Suprapubic skin (tissue), 4 donors: ENCODE data around the gene RNF220. TPM values are rescaled to one million over a fixed set of nuclear protein-coding genes. Genes with fewer than 3 reads are reported as not detected.

Experiments used
- DNase-seq, 2 donors: peaks; one replicate each; pipeline ENCODE4 v3.0.0-alpha.2; 2019; ENCODE audit warnings: low spot score in 2 of 2
- H3K27ac ChIP-seq: fragments of 200-600 bp; sonication (generic); one replicate; pipeline ENCODE4 v1.5.1; 2019
- H3K27me3 ChIP-seq: fragments of 200-600 bp; sonication (generic); one replicate; pipeline ENCODE4 v1.5.1; 2019
- H3K36me3 ChIP-seq: fragments of 200-600 bp; sonication (generic); one replicate; pipeline ENCODE4 v1.5.1; 2019
- H3K4me1 ChIP-seq: fragments of 200-600 bp; sonication (generic); one replicate; pipeline ENCODE4 v1.5.1; 2019
- H3K4me3 ChIP-seq: fragments of 200-600 bp; sonication (generic); one replicate; pipeline ENCODE4 v1.5.1; 2019; ENCODE audit warnings: mild to moderate bottlenecking
- H3K9me3 ChIP-seq: fragments of 200-600 bp; sonication (generic); one replicate; pipeline ENCODE4 v1.5.1; 2019
- CTCF ChIP-seq, 2 donors: fragments of 200-600 bp in 1 of 2; fragments of 450-650 bp in 1 of 2; sonication (generic) in 1 of 2; IDR thresholded peaks; one replicate each; pipeline ENCODE4 v1.5.1; 2016 to 2019; ENCODE audit warnings: antibody characterized with exemption in 2 of 2, mild to moderate bottlenecking in 1 of 2, moderate library complexity in 1 of 2
- EP300 ChIP-seq: sonication (generic); formaldehyde crosslinking; IDR thresholded peaks from one replicate; pipeline ENCODE4 v1.6.1; 2017; ENCODE audit warnings: antibody characterized with exemption
- POLR2A ChIP-seq, 2 donors: fragments of 450-650 bp; IDR thresholded peaks; one replicate each; pipeline ENCODE4 v1.6.1; 2017; ENCODE audit warnings: antibody characterized with exemption in 2 of 2, mild to moderate bottlenecking in 2 of 2, moderate library complexity in 2 of 2
- POLR2AphosphoS5 ChIP-seq, 3 donors: sonication (generic); formaldehyde crosslinking; IDR thresholded peaks; one replicate each; pipeline ENCODE4 v1.6.1; 2017; ENCODE audit warnings: antibody characterized with exemption in 3 of 3
- WGBS: methylation state at CpG from one replicate; pipeline ENCODE4 v1.1.5; 2018; 5-methylcytosine and 5-hydroxymethylcytosine counted together
- total RNA-seq, 4 donors: library from RNA; depleted of rRNA; stranded (reverse); fragments of >200 nt; gene quantifications; one replicate each; pipeline ENCODE4 v1.1.0, GENCODE V29; 2016

RNF220 gene
- total RNA-seq, 4 donors from 2014 or later = 79.4 to 124 (median 99.5) TPM

- no peaks in the 10 kb centered on the region for H3K9me3 ChIP-seq
- no peak overlapping the region for H3K4me3 ChIP-seq
- no peaks in the 10 kb centered on the region for H3K36me3 ChIP-seq
- H3K27me3 ChIP-seq = peaks cover 37% of the 10 kb centered on the region
- WGBS = 59% methylated on average over 28 of the region's 29 CpGs
- H3K27ac ChIP-seq = no peak overlapping the region
- DNase-seq = no peak
- TF ChIP-seq CTCF (IDR thresholded peaks at IDR 0.05) (no peak), POLR2AphosphoS5 (IDR thresholded peaks at IDR 0.05) (no peak), EP300 (no peak), POLR2A (IDR thresholded peaks at IDR 0.05) (no peak)
- H3K4me1 ChIP-seq = no peaks in the 10 kb centered on the region
Observed at GRCh38 chr1:44602634-44603628, 197.9 kb downstream of the RNF220 start.

GRCh38 chr1:44603718-44604117 is 198.7 kb downstream of the RNF220 start:
- H3K36me3 ChIP-seq = no peaks in the 10 kb centered on the region
- no peaks in the 10 kb centered on the region for H3K4me1 ChIP-seq
- no peak for DNase-seq
- H3K4me3 ChIP-seq = no peak overlapping the region
- peaks cover 42% of the 10 kb centered on the region for H3K27me3 ChIP-seq
- 60% methylated on average over 4 of the region's 4 CpGs for WGBS
- H3K27ac ChIP-seq = no peak overlapping the region
- H3K9me3 ChIP-seq = no peaks in the 10 kb centered on the region
- TF ChIP-seq EP300 (no peak), POLR2AphosphoS5 (IDR thresholded peaks at IDR 0.05) (no peak)

- no peaks in the 10 kb centered on the region for H3K4me1 ChIP-seq
- 70% methylated on average over 3 of the region's 3 CpGs for WGBS
- peaks cover 36% of the 10 kb centered on the region for H3K27me3 ChIP-seq
- no peak for DNase-seq
- no peak for TF ChIP-seq EP300
- TF ChIP-seq CTCF (IDR thresholded peaks at IDR 0.05) = no peak
- TF ChIP-seq POLR2A (IDR thresholded peaks at IDR 0.05) = no peak
- TF ChIP-seq POLR2AphosphoS5 (IDR thresholded peaks at IDR 0.05) = no peak
- no peaks in the 10 kb centered on the region for H3K36me3 ChIP-seq
- H3K9me3 ChIP-seq = no peaks in the 10 kb centered on the region
- no peak overlapping the region for H3K4me3 ChIP-seq
- no peak overlapping the region for H3K27ac ChIP-seq
Observed at GRCh38 chr1:44604157-44604955, 199.3 kb downstream of the RNF220 start.

- WGBS = 65% methylated on average over 12 of the region's 12 CpGs
- H3K9me3 ChIP-seq = no peaks in the 10 kb centered on the region
- H3K4me3 ChIP-seq = no peak overlapping the region
- H3K27me3 ChIP-seq = peaks cover 32% of the 10 kb centered on the region
- no peaks in the 10 kb centered on the region for H3K4me1 ChIP-seq
- no peak for DNase-seq
- no peaks in the 10 kb centered on the region for H3K36me3 ChIP-seq
- no peak overlapping the region for H3K27ac ChIP-seq
- no peak for TF ChIP-seq EP300
- TF ChIP-seq POLR2A (IDR thresholded peaks at IDR 0.05) = no peak
- TF ChIP-seq CTCF (IDR thresholded peaks at IDR 0.05) = no peak
- no peak for TF ChIP-seq POLR2AphosphoS5 (IDR thresholded peaks at IDR 0.05)
Observed at GRCh38 chr1:44605914-44606615, 201.0 kb downstream of the RNF220 start.

GRCh38 chr1:44606701-44607281 is 201.7 kb downstream of the RNF220 start:
- H3K27me3 ChIP-seq = peaks cover 28% of the 10 kb centered on the region
- H3K4me3 ChIP-seq = no peak overlapping the region
- no peaks in the 10 kb centered on the region for H3K4me1 ChIP-seq
- H3K36me3 ChIP-seq = no peaks in the 10 kb centered on the region
- 80% methylated on average over 8 of the region's 8 CpGs for WGBS
- DNase-seq = no peak
- TF ChIP-seq CTCF (IDR thresholded peaks at IDR 0.05) = no peak
- TF ChIP-seq EP300 = no peak
- no peak for TF ChIP-seq POLR2AphosphoS5 (IDR thresholded peaks at IDR 0.05)
- no peak for TF ChIP-seq POLR2A (IDR thresholded peaks at IDR 0.05)
- no peak overlapping the region for H3K27ac ChIP-seq
- H3K9me3 ChIP-seq = no peaks in the 10 kb centered on the region
